HG03457 (cell line): ENCODE results near the gene DTX1.

Source experiments
- ATAC-seq: cut with Tn5 transposase; IDR thresholded peaks from one replicate; pipeline ENCODE4 v1.9.1; 2021; ENCODE audit warnings: moderate number of reproducible peaks; ENCODE audit not compliant: unreplicated experiment

The DTX1 gene

DNA sequence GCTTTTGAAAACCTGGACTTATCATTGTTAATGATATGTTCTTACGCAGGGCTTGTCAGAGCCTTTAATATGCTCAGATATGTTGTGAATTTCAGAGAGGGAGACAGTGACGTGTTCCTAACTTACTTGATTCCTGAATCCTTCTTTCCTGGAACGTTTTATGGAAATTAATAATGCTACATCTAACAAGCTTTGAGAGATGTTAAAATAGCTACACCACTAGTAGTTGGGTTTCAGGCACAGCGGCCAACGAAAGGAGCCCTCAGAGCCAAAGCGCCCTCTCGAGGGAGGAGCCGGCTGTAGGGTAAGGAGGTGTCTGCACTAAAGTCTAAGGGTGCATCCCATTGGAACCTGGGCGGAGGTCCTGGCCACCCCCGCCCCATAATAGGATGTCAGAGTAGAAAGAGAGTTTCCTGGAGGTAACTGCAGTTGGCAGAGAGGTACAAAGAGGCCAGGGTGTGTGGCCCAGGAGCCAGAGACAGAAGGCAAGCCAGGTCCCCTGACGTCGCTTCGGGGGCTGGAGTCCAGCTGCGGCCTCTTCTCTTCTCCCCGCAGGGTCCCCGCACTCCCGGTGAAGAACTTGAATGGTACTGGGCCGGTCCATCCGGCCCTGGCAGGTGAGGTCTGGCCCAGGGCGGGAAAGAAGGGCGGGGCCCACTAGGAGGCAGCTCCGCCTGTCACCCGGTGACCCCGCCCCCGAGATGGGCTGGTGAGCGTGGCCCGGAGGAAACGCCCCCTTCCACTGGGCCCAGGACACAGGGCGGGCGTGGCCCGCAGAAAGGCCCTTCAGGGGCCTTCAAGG is 36.3 kb downstream of the DTX1 start:
- no peak for ATAC-seq

DNA sequence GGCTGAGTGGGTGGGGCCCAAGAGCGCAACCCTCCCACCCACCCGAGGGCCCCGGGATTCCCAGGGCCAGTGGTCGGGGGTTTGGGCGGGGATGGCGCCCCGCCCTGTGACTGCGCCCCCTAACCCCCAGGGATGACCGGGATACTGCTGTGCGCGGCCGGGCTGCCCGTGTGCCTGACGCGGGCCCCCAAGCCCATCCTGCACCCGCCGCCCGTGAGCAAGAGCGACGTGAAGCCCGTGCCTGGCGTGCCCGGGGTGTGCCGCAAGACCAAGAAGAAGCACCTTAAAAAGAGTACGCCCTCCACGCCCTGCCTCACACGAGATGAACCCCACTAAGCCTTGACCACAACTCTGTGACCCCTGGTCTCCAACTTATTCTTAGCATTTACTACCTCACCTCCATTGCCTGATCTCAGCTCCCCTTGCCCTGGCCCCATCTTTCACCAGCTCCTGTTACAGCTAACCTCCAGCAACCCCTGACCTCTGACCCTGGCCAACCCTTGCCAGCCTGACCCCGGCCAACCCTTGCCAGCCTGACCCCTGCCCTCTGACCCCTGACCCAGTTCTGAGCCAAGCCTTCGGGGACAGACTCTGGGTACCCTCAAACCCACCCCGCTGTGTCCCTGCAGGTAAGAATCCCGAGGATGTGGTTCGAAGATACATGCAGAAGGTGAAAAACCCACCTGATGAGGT is 37.0 kb downstream of the DTX1 start:
- ATAC-seq = no peak

DNA sequence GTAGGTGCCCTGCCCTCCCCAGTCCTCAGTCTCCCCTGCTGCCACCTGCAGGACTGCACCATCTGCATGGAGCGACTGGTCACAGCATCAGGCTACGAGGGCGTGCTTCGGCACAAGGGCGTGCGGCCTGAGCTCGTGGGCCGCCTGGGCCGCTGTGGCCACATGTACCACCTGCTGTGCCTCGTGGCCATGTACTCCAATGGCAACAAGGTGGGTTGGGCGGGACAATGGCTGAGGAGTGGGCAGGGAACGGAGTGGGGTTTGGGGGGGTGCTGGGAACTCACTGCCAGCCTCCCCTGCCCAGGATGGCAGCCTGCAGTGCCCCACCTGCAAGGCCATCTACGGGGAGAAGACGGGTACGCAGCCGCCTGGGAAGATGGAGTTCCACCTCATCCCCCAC is 38.2 kb downstream of the DTX1 start:
- no peak for ATAC-seq

DNA sequence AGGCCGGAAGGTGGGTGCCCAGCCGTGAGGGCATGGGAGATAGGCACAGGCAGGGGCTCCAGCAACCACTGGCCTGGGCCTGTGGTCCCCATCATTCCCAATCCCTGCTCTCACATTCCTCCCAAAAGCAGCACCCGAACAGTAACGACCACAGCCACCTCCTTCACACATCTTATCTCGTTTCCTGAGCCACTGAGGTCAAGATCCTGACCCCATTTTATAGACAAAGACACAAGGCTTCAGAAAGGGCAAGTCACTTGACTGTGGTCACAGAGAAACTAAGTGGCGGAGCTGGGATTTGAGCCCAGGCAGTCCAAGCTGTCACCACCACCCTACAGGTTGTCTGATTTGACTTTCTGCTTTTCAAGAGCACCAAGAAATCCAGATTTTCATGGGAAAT is 38.9 kb downstream of the DTX1 start:
- ATAC-seq = no peak

- no peak for ATAC-seq
Measured at GRCh38 chr12:113096675-113097461, 40.3 kb downstream of the DTX1 start.

DNA sequence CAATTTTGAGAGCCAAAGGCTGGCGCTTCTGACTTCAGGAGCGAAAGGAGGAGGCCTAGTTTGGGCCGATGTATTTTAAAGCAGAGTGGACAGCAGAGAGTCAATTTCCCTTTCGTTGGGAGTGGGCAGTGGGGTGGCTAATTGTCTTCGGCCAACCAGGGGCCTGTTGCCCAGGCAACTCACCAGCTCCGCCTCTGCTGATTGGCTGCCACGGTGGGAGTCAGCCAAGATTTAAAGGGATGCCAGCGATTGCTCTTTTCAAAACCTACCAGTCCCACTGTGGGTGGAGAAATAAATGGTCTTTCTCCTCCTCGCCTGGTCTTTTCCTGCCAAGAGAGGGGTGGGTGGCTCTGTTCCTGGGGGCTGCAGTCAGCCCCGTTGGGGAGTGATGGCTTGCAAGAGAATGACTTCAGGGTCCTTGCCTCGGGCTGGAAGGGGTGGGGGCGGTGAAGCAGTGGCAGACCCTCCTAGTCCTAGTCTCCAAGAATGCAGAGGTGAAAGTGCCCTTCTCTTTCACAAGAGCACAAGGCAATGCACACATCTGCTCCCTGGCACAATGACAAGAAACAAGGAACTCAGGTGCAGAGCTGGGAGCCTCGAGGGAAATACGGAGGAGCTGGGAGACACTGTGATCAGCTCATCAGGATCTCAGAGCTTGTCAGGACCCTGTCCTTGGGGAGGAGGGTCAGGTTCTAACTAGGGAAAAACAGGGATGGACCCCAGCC is 41.3 kb downstream of the DTX1 start:
- ATAC-seq = no peak

DNA sequence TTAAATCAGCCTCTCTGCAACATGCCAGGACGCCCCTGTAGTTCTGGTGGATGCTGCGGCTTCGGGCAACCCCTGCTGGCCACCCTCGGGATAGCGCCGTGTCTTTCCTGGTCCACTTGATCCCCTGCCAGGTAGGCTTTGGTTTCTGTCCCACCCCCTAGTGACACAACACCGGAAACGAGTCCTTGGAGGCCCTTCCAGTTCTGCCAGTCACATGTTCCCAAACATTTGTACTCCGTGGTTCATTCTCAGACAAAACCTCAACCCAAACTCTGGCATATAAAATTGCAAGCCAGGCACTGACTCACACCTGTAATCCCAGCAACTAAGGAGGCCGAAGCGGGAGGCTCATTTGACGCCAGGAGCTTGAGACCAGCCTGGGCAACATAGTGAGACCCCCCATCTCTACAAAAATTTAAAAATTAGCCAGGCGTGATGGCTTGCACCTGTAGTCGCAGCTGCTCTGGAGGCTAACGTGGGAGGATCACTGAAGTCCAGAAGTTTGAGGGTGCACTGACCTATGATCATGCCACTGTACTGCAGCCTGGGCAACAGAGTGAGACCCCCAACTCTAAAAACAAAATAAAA is 42.0 kb downstream of the DTX1 start:
- no peak for ATAC-seq

DNA sequence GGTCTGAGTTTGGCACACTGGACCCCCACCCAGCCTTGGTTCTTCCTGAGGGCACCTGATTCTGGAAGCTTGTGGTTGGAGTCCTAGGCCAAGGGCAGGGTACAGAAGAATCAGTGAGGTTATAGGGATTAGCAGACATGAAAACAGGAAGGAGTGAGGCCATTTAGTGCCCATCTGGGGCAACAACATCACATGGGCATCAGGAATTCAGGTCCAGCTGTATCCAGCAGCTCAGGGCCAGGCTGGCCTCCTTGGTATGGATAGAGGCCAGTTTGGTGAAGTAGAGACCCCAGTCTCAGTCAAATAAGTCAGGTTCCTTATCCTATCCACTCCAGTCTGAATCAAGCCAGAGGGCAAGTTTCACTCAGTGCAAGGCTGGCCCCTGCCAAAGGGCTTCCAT is 42.8 kb downstream of the DTX1 start:
- no peak for ATAC-seq

GRCh38 chr12:113099764-113100163 is 43.2 kb downstream of the DTX1 start:
- ATAC-seq = no peak

GRCh38 chr12:113101751-113102150 is 45.2 kb downstream of the DTX1 start:
- no peak for ATAC-seq

- no peak for ATAC-seq
Measured at GRCh38 chr12:113102811-113103210, 46.3 kb downstream of the DTX1 start.

DNA sequence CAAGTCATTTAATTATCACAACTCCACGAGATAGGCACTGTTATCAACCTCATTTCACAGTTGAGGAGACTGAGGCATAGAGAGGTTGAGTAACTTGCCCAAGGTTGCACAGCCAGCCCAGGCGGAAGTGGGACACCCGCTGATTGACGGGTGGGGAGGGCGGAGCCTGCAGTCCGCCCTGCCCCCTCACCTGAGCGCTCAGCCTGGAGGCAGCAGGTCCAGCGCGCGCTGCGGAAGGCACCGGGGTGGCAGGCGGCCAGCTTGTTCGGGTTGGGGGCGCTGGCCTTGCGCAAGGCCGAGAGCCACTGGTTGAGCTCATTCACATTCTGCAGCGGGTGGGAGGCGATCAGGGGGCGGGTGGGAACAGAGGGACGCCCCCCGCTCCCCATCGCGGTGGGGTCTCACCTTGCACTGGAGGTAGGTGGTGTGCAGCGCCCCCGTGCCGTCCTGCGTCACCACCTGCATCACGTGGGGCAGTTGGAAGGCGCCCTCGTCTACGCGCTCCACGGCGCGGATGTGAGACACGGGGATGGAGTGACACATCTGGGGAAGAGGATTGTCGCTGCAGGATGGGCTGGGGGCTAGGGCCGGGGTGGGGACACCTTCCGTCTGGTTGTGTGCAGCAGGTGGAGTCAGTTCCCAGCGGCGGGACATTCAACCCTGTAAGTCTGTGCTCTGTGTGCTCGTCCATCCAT is 47.4 kb downstream of the DTX1 start:
- no peak for ATAC-seq

GRCh38 chr12:113104953-113105510 is 48.5 kb downstream of the DTX1 start:
- ATAC-seq = no peak

GRCh38 chr12:113105606-113106271 is 49.2 kb downstream of the DTX1 start:
- no peak for ATAC-seq

- ATAC-seq = no peak
Measured at GRCh38 chr12:113106361-113106760, 49.8 kb downstream of the DTX1 start.

GRCh38 chr12:113108308-113108707 is 51.8 kb downstream of the DTX1 start:
- no peak for ATAC-seq

GRCh38 chr12:113109360-113109759 is 52.8 kb downstream of the DTX1 start:
- ATAC-seq = no peak

DNA sequence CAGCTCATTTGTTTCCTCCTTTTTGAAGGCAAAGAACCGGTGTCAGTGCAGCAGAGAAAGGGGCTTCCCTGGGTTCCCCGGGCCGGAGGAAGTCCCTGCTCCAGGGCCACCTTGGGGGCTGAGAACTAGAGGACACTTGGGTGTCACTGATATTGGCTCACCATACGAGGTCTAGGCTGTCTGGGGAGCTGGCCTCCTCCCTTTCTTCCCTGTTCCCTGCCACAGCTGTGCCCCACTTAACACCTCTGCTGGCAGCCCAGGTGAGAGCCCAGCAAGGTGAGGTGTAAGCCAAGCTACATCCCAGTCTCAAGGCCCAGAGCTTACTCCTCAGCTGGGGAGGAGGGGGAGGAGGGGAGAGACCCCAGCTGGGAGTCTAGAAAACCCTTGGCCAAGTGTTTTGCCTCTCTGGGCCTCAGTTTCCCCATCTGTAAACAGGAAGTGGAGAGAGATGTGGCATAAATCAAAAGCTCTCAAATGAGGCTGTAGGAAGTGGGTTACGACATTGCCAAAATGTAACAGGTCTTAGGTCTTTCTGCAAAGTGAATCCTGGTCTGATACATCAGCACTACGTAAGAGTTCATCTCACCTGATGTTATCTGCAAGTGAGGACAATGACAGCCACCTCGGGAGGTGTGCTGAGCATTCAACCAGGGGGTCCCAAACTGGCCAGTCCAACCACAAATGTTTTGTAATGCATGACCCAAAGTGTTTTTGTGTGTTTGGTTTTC is 53.5 kb downstream of the DTX1 start:
- ATAC-seq = no peak

DNA sequence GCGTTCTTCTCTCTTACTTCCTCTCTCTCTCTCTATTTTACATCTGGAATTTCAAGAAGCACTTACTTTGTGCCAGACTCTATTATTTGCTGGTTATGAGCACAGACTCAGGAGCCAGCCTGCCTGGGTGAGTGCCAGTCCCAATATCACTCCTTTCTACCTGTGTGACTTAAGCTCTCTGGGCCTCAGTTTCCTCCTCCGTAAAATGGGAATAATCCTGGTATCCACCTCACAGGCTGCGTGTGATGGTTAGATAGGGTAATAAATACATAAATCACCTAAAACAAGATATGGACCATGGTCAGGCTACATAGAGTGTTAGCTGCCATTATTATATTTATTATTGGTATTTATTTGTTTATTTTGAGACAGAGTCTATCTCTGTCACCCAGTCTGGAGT is 54.7 kb downstream of the DTX1 start:
- no peak for ATAC-seq
